HG02678 (cell line): ENCODE data around the gene SPTAN1.
"Not testable (repeated sequence)": the region's sequence is repeated elsewhere in the genome, so short reads cannot be mapped to it uniquely, and the experiment has no call there.

Experiments
- ATAC-seq: cut with Tn5 transposase; IDR thresholded peaks from one replicate; pipeline ENCODE4 v1.9.1; 2021; ENCODE audit warnings: mild to moderate bottlenecking, moderate library complexity; ENCODE audit not compliant: unreplicated experiment

The SPTAN1 gene

DNA sequence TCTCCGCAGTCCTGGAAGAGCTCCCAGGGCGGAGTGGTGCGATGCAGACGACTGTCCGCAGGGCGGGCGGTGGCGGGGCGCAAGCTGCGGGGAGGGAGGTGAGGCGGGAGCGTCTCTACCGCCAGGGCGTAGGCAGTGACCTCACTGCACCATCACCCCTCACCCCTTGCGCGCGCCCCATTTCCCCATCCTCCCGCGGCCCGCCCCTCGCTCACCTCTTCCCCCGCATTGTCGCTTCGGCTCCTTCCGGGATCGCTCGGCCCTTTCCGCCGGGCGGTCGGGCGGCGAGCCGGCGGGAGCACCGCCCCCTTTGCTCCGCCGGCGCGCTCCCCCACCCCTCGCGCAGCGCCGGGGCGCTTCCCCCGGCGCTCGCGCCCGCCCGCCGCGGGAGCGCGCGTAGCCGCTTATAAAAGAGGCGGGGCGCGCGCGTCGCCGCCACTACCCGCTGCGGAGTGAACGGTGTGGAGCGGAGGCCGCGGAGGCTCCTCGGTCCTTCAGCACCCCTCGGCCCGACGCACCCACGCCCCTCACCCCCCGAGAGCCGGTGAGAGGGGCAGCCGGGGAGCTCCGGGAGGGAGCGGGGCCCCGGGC is at the start of gene SPTAN1:
Gene SPTAN1, plus strand, starts transcription at position 435 of the 591 bp plus-strand sequence. CDS start 14,154 bp downstream, outside the sequence.
- peak; percentile 75 for ATAC-seq

DNA sequence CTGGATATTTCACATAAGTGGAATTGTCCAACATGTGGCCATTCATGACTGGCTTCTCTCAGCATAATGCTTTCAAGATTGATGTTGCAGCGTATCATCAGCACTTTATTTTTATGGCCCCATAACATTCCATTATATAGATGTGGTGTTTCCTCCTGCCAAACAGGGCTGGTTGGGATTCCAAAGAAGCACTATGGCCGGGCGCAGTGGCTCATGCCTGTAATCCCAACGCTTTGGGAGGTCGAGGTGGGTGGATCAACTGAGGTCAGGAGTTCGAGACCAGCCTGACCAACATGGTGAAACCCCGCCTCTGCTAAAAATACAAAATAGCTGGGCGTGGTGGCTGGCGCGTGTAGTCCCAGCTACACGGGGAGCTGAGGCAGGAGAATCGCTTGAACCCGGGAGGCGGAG is 49.0 kb upstream of the SPTAN1 start:
- not testable (repeated sequence) for ATAC-seq

DNA sequence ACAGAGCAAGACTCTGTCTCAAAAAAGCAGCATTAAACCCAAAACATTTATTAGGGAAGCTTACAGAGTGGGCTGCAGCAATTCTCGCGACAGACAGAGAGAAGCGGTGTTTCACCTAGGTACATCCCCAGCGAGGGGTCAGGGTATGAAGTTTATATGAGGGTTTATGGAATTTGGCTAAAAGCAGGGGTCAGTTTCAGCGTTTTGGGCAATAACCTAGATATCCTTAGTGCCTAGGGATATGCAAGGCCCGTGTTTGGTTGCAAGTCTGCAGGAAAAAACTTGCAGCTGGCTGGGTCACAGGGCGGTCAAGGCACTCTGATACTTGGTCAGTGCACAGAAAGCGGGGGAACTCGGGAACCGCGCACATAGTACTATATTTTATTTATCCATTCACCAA is 48.5 kb upstream of the SPTAN1 start:
- ATAC-seq, result no peak

DNA sequence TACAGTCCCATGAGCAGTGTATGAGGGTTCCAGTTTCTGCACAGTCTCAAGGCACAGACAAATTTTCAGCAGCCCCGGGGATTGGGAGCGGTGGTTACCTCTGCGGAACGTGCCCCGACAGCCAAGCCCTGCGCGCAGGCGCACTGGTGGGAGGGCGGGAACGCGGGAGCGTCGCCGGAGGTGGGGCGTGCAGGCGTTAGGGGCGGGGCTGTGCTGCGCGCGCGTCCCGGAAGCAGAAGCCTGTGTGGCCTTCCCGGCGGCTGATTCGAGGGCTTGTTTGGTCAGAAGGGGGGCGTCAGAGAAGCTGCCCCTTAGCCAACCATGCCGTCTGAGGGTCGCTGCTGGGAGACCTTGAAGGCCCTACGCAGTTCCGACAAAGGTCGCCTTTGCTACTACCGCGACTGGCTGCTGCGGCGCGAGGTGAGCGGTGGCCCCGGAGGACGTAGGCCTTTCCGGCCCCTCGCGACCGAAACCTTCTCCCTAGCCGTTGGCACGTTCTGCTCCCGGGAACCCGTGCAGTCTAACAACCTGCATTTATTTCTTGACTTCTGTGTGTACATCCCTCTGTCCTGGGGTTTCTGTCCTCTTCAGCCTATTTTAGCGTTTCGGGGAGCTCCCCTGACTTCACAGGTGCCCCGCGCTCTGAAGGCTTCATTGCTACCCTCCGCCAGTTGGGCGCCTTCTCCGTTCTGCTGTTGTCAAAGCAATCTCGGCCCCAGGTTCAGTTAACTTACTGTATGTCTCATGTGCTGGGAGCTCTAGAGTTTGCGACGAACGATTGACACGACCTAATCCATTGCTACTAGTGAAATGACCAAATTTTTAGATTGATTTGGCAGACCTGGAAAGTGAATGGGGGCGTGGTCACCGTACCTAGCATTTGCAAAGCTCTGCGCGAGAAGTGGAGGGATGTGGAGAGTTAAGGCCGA is 47.6 kb upstream of the SPTAN1 start, which contains the start of gene GLE1:
Gene GLE1, plus strand, starts transcription at position 235 of the 929 bp plus-strand sequence. Its CDS starts 87 bp downstream, at position 322.
- ATAC-seq, result peak; percentile 90

DNA sequence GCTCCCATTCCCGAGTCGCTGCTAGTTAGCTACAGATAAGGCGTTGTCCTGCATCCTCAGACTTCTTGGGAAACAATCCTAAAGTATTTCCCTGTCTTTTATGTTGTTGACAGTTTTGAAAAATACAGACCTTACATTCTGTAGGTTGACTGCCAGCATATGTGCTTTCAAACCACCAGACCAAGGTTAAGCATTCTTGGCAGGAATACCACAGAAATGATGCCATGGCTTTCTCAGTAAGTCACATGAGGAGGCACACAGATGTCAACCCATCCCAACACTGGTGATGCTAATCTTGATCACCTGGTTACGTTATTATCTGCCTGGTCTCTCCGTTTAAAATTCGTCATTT is 47.0 kb upstream of the SPTAN1 start:
- no peak for ATAC-seq

DNA sequence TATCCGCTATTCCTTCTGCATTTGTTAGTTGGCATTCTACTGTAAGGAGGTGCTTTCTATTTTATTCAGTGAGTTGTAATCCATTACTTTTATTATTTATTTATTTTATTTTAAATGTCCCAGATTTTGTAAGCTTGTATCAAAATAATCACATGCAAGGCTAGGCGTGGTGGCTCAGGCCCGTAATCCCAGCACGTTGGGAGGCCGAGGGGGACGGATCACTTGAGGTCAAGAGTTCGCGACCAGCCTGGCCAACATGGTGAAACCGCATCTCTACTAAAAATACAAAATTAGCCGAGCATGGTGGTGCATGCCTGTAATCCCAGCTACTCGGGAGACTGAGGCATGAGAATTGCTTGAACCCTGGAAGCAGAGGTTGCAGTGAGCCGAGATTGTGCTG is 46.5 kb upstream of the SPTAN1 start:
- not testable (repeated sequence) for ATAC-seq

DNA sequence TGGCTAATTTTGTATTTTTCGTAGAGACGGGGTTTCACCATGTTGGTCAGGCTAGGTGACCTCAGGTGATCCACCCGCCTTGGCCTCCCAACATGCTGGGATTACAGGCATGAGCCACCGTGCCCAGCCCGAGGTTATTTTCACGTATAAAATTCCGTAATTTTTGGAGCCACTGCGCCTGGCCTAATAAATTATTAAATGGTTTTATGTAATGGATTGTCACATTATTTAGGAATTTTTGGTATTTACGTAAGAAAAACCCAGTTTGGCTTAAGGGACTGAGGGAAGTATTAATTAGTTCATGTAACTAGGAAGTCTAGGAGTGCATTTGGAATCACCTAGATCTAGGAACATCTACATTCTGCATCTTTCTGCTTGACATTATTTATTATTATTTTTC is 39.6 kb upstream of the SPTAN1 start:
- ATAC-seq, result no peak

DNA sequence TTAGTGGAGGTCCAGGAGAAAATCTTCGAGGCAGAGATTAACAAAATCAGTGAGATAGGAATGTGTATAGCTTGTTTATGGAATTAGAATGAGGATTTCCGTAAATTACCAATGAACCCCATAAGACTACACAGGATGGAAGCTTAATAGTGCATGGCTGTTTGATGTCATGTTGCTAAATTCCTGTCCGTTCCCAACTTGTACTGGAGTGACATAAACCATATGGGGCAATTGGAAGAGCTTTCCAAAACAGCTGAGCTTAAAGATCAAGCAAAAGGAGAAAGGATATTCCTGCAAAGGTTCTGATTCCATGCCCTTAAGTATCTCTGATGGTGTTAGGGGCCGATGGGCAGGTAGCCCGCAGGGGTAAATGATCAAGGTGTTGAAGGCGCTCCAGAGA is 30.4 kb upstream of the SPTAN1 start:
- ATAC-seq, result no peak

DNA sequence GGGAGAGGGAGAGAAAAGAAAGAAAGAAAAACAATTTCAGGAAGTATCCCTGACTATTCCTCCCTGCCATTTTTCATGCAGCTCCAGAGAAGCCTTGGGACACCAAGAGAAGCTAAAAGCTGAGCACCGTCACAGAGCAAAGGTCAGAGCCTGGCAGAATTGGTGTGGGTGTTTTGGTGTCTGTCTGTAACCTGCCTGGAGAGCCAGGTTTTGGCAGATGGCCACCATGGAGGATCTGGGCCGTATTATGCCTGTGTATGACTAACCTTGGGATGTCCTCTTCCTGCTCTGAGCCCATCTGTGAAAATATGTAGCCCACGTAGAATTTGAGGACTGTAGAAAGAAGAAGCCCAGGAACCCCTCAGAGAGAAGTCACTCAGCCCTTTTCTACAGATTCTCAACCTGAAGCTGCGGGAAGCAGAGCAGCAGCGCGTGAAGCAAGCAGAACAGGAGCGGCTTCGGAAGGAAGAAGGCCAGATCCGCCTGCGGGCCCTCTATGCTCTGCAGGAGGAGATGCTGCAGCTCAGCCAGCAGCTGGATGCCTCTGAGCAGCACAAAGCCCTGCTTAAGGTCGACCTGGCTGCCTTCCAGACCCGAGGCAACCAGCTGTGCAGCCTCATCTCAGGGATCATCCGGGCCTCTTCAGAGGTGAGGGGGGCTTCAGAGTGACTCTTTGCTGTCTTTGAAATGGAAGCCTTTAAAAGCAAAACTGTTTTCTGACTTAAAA is 29.0 kb upstream of the SPTAN1 start:
- no peak for ATAC-seq

DNA sequence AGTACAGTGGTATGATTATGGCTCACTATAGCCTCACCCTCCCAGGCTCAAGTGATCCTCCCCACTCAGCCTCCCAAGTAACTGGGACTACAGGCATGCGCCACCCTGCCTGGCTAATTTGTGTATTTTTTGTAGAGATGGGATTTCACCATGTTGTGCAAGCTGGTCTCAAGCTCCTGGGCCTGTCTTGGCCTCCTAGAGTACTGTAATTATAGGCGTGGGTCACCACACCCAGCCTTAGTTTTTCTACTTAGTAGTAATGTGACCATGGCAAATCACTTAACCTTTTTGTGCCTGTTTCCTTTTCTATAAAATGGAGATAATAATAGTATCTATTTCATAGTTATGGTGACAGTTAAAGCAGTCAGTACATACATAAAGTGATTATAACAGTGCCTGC is 25.7 kb upstream of the SPTAN1 start:
- ATAC-seq, result no peak

DNA sequence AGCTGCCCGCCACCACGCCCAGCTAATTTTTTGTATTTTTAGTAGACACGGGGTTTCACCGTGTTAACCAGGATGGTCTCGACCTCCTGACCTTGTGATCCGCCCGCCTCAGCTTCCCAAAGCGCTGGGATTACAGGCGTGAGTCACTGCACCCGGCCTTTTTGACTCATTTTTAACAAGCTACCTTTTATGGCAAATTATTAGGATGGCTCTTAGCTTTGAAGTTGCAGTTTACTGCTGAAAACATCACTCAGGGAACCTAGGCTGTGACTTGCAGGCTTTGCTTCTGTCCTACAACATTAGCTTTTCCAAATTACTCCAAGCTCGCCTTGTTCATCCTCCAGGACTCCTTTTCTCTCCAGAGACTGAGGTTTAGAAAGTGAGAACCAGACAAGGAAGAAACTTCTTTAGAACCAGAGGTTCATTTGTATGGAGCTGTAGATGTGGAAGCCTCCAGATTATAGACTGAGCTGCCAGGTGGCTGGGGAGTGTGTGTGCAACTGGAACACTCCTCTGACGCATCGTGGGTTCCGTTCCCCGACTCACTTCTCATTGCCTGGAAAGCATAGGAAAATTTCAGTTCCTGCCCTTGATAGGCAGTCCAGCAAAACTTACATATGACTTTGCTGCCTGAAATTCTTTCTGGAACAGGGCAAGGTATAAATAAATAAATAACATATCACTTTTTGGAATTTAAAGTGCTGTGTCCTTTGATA is 23.8 kb upstream of the SPTAN1 start:
- no peak for ATAC-seq

DNA sequence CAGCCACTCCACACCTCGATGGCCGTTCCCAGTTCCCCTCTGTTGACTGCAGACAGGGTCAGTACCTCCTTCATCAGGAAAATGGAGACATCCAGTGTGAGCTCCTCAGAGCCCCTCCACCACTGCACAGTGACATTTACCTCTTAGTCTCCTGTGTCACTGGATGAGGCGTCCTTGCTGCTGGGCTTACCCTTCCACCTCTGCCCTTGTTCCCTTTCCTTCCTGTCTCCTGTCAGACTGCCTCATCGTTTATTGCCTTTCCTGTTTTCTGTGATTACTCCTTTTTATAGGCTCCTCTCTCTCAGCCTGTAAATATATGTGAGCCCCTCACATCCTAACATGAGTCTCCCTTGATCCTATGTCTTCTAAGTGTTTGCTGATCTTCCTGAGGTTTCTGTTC is 23.2 kb upstream of the SPTAN1 start:
- ATAC-seq, result no peak

DNA sequence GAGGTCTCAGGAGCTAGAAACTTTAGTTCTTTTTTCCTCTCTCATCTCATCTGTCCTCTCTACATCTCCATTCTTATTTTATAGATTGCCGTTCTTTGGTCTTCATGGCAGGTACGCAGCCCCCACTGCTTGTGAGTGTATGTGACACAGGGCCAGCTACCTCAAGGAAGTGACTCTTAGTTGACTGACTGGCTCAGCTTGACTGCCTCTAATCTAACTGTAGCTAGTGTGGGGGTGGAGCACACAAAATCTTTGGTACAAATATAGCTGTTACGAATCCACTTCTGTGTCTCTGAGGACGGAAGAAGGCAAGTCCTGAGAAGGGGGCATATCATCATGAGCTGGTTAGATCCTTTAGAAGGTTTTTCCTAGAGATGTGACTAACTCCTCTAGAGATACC is 19.8 kb upstream of the SPTAN1 start:
- no peak for ATAC-seq

DNA sequence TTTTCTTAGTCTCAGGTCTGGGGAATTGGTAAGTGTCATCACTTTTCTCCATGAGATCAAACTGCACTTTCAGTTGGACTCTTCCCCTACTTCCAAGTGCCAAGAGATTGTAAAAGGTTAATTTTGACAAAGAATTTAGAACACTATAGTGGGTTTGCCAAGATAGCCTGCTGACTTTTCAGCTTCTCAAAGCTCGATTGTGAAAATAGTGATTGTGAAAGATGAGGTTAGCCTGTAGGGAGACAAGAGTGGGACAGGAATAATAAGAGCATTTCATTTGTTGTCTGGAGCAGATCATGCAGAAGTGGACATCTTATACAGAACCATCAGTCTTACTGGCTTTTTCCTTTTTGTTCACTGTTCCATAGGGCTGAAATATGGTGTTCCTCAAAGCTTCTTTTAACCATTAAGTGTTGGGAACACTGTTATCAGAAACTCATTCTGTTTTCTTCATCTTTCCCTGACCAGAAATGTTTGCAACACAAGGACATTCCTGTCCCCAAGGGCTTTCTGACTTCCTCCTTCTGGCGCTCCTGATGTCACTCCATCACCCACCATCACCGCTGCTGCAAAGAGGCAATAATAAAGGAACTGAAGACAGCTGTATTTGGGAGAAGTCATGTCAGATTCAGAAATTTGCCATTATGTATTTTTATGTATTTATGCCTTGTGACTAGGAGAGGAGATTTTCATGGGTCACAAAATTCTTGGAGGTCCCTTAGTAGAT is 11.6 kb upstream of the SPTAN1 start:
- no peak for ATAC-seq

DNA sequence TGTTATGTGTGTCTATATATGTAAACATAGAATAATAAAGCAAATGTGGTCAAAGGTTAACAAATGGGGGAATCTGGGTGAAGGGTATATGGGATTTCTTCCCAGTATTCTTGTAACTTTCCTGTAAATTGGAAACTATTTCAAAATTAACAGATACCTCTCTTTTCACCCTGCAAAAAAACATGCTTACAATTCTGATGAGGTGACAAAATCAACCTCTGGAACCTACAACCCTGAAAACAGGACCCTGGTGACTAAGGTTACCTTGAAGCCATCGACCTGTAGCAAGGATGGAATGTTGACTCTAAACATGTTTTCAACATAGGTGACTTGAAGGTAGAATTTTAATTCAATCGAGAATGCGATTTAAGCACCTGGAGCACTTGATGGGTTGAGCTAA is 5.9 kb upstream of the SPTAN1 start:
- no peak for ATAC-seq

DNA sequence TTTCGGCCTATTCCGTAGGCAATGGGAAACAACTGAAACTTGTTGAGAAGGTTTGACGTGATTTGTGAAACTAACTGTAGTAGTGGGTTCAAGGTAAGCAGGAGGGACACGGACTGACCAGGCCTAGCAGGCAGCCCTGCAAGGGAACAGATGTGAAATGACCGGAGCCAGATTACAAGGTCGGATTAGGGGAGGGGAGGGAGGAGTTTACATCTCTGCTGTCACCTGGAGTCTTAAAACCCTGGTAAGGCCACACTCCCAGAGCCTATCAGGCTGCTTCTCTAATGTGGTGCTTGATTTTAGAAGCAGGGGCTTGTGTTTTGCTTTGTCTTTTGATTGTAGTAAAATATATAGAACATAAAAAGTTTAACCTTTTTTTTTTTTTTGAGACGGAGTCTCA is 3.5 kb upstream of the SPTAN1 start:
- ATAC-seq, result no peak

DNA sequence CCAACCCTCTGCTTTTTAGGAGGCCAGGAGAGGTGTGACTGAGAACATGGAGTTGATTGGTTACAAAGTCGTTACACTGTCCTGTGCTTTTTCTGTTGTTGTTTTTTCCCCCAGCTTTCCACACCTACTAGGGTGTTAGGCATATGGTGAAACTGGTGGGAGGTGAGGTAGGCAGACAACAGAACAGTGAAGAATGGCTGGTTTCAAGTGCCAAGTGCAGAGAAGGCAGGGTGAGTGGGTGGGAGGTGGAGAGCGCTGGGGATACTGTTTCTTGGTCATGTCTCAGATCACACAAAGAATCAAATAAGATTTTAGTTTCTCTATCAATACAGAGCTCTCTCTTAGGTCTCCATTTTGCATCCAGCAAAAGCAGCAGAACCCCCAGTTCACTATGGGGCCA is 2.2 kb upstream of the SPTAN1 start:
- no peak for ATAC-seq

DNA sequence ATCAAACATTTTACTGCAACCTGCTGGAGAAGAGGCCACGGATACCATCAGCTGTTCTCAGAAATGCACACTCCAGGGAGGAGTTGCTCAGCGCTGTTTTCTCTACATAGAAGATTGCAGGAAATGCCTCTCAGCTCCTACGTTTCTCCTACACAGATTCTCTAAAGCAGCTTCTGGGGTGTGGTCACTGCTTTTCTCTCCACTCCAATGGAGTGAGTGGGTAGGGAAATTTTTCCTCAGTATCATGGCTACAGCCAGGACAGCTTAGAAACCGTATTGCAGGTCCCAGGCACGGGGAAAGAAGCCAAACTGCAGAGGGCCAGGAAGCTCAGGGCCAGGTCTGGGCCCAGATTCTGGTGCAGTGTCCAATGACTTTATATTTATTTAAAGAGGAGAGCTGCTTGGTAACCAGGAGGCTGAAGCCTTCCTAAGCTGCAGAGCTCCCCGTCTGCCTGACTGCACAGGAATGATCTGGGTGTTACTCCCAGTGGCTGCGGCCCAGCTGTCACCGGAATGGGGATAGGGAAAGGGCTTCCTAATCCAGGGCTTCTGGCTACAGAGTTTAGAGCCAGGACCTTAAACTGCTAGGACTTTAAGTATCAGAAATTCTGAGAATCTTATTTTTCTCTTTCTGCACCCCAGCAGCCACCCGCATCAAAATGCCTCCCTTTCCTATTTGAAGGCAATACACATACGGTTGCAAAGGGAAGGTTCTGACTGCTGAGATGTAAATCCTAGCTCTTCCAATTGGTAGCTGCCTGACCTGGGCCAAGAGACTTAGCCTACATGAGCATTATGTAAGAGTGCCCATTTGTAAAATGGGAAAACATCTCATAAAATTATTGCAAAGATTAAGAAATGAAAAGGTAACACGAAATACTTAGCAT is 1.4 kb upstream of the SPTAN1 start:
- no peak for ATAC-seq

DNA sequence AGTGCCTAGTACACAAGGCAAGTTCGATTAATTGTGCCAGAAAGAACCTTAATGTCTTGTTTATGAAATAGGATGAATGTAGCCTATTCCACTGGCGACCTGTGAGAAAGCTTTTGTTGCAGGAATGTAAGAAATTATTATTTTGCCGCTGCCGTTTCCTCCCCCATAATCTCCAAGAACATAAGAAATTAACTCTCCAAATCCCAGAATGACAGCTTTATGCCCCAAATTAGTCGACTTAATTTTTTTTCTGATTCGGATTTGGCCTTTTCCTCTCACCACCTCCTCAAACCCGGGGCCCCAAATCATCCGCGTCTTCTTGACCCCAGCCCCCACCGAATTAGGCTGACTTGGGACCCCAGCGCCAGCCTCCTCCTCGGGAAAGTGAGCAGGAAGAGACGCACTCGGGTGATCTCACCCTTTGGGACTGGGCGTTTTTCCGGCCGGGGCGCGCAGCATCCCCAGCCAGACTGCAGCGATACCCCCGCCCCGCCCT is 682 bp upstream of the SPTAN1 start:
- ATAC-seq, result no peak
